Gastroesophageal sphincter (tissue), 3 donors: Measurements from ENCODE around the gene HCRTR1.

ENCODE experiments used
- CTCF ChIP-seq, 4 experiments: fragments of 200-600 bp in 2 of 4; fragments of 450-650 bp in 2 of 4; sonication (generic) in 1 of 4; IDR thresholded peaks; one replicate each; pipeline ENCODE4 v1.5.1; 2017 to 2019; ENCODE audit warnings: antibody characterized with exemption in 4 of 4, mild to moderate bottlenecking in 2 of 4, moderate library complexity in 2 of 4
- EP300 ChIP-seq: sonication (generic); formaldehyde crosslinking; IDR thresholded peaks from one replicate; pipeline ENCODE4 v1.6.1; 2017; ENCODE audit warnings: antibody characterized with exemption, mild to moderate bottlenecking
- POLR2A ChIP-seq, 2 donors: fragments of 450-650 bp; IDR thresholded peaks; one replicate each; pipeline ENCODE4 v1.6.1; 2017; ENCODE audit warnings: antibody characterized with exemption in 2 of 2, mild to moderate bottlenecking in 2 of 2, moderate library complexity in 1 of 2
- POLR2AphosphoS5 ChIP-seq: sonication (generic); formaldehyde crosslinking; IDR thresholded peaks from one replicate; pipeline ENCODE4 v1.6.1; 2017; ENCODE audit warnings: antibody characterized with exemption

GRCh38 chr1:31657972-31658510 is 40.6 kb downstream of the HCRTR1 start:
- TF ChIP-seq CTCF (IDR thresholded peaks at IDR 0.05): no peak
- TF ChIP-seq POLR2A (IDR thresholded peaks at IDR 0.05): no peak
- TF ChIP-seq EP300: no peak
- no peak for TF ChIP-seq POLR2AphosphoS5
